Panc1 (cell line): ENCODE measurements around the gene SERTAD1.

Experiments used
- SIN3A ChIP-seq: IDR thresholded peaks from 2 replicates; pipeline ENCODE4 v1.6.1; 2012; ENCODE audit warnings: low read depth, mild to moderate bottlenecking, low read length, moderate library complexity, borderline replicate concordance; ENCODE audit not compliant: insufficient read depth
- TF ChIP-seq, protein P1 (sequence below): fragments of 450-650 bp; IDR thresholded peaks from 2 replicates; pipeline ENCODE4 v1.5.1; 2017; ENCODE audit warnings: mild to moderate bottlenecking
- TF ChIP-seq, protein P2 (sequence below), 2 experiments: IDR thresholded peaks; 2 replicates each; pipeline ENCODE4 v1.6.1; 2011 to 2012; ENCODE audit warnings: low read depth in 2 of 2, control low read depth in 1 of 2, low read length in 1 of 2, mild to moderate bottlenecking in 1 of 2, moderate library complexity in 1 of 2; ENCODE audit not compliant: insufficient read depth in 1 of 2

DNA sequence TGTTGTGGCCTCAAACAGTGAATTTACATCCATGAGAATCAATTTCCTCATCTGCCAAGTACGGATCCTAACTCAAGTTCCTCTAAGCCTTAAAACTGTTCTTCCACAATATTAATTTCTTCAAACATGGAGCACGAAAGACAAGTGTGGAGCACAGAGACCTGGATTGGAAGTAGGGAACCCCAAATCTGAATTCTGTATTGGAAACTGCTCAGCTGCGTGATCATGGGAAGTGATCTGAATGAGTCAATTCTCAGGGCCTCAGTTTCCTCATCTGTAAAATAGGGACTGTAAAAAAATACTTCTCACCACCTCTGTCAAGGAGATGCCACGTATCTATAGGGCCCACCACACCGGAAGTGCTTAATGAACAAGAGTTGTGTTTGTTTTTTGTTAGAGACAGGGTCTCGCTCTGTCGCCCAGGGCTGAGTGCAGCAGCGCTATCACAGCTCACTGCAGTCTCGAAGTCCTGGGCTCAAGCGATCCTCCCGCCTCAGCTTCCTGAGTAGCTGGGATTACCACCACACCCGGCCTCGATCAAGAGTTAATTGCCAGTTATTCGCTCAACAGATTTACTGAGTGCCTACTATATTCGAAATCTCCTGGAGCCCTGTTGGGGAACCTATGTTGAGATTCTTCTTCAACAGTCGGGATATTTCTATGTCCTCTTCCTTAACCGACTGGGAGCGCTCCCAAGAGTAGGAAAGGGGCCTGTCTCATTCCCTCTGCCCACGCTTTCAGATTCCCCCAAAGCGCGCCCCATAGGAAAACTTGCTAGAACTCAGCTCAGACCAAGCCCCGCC, 16.7 kb upstream of the SERTAD1 start:
- TF ChIP-seq, protein P1, sequence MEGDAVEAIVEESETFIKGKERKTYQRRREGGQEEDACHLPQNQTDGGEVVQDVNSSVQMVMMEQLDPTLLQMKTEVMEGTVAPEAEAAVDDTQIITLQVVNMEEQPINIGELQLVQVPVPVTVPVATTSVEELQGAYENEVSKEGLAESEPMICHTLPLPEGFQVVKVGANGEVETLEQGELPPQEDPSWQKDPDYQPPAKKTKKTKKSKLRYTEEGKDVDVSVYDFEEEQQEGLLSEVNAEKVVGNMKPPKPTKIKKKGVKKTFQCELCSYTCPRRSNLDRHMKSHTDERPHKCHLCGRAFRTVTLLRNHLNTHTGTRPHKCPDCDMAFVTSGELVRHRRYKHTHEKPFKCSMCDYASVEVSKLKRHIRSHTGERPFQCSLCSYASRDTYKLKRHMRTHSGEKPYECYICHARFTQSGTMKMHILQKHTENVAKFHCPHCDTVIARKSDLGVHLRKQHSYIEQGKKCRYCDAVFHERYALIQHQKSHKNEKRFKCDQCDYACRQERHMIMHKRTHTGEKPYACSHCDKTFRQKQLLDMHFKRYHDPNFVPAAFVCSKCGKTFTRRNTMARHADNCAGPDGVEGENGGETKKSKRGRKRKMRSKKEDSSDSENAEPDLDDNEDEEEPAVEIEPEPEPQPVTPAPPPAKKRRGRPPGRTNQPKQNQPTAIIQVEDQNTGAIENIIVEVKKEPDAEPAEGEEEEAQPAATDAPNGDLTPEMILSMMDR: no peak
- TF ChIP-seq, protein P2, sequence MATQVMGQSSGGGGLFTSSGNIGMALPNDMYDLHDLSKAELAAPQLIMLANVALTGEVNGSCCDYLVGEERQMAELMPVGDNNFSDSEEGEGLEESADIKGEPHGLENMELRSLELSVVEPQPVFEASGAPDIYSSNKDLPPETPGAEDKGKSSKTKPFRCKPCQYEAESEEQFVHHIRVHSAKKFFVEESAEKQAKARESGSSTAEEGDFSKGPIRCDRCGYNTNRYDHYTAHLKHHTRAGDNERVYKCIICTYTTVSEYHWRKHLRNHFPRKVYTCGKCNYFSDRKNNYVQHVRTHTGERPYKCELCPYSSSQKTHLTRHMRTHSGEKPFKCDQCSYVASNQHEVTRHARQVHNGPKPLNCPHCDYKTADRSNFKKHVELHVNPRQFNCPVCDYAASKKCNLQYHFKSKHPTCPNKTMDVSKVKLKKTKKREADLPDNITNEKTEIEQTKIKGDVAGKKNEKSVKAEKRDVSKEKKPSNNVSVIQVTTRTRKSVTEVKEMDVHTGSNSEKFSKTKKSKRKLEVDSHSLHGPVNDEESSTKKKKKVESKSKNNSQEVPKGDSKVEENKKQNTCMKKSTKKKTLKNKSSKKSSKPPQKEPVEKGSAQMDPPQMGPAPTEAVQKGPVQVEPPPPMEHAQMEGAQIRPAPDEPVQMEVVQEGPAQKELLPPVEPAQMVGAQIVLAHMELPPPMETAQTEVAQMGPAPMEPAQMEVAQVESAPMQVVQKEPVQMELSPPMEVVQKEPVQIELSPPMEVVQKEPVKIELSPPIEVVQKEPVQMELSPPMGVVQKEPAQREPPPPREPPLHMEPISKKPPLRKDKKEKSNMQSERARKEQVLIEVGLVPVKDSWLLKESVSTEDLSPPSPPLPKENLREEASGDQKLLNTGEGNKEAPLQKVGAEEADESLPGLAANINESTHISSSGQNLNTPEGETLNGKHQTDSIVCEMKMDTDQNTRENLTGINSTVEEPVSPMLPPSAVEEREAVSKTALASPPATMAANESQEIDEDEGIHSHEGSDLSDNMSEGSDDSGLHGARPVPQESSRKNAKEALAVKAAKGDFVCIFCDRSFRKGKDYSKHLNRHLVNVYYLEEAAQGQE (IDR thresholded peaks at IDR 0.05; ENCODE audit: insufficient read depth in 1 of 2, low read depth in 2 of 2, low read length in 1 of 2): no peak
- no peak for TF ChIP-seq SIN3A
